Breast epithelium (tissue), 4 donors: Measurements from ENCODE around the gene TLE6. TPM values are rescaled to one million over a fixed set of nuclear protein-coding genes. Genes with fewer than 3 reads are reported as not detected.

Source experiments
- DNase-seq, 2 donors: peaks; one replicate each; pipeline ENCODE4 v3.0.0-alpha.2; 2019; ENCODE audit warnings: low spot score in 2 of 2
- H3K27ac ChIP-seq, 2 donors: fragments of 200-600 bp; sonication (generic) in 1 of 2; one replicate each; pipeline ENCODE4 v1.5.1; 2016 to 2019; ENCODE audit warnings: mild to moderate bottlenecking in 1 of 2
- H3K27me3 ChIP-seq, 2 donors: fragments of 200-600 bp; sonication (generic) in 1 of 2; one replicate each; pipeline versions ENCODE4 v1.5.1 to v1.6.0; 2017 to 2019; ENCODE audit warnings: control low read depth in 1 of 2, mild to moderate bottlenecking in 1 of 2
- H3K36me3 ChIP-seq: fragments of 200-600 bp; one replicate; pipeline ENCODE4 v1.5.1; 2019
- H3K4me1 ChIP-seq, 2 donors: fragments of 200-600 bp; sonication (generic); one replicate each; pipeline ENCODE4 v1.5.1; 2016 to 2019; ENCODE audit warnings: control low read depth in 1 of 2
- H3K4me3 ChIP-seq, 3 donors: fragments of 200-600 bp; sonication (generic); 1 replicate in 2 of 3; 2 replicates in 1 of 3; pipeline ENCODE4 v1.5.1; 2016 to 2019; ENCODE audit warnings: mild to moderate bottlenecking in 3 of 3, moderate library complexity in 2 of 3
- H3K9me3 ChIP-seq, 2 donors: fragments of 200-600 bp; sonication (generic) in 1 of 2; one replicate each; pipeline ENCODE4 v1.5.1; 2016 to 2019; ENCODE audit warnings: control low read depth in 1 of 2
- CTCF ChIP-seq, 3 donors: fragments of 450-650 bp; IDR thresholded peaks; one replicate each; pipeline ENCODE4 v1.5.1; 2016 to 2017; ENCODE audit warnings: antibody characterized with exemption in 3 of 3, mild to moderate bottlenecking in 3 of 3, moderate library complexity in 3 of 3
- POLR2A ChIP-seq: fragments of 450-650 bp; IDR thresholded peaks from one replicate; pipeline ENCODE4 v1.6.1; 2016; ENCODE audit warnings: antibody characterized with exemption, mild to moderate bottlenecking, moderate library complexity
- POLR2AphosphoS5 ChIP-seq, 3 donors: sonication (generic); formaldehyde crosslinking; IDR thresholded peaks; one replicate each; pipeline ENCODE4 v1.6.1; 2017; ENCODE audit warnings: antibody characterized with exemption in 3 of 3
- intact Hi-C: fragments of 100-400 bp; cut with DNase I; formaldehyde crosslinking; loops from one replicate; pipeline ENCODE4 v1.15.1; 2023; ENCODE audit warnings: low total_unique reads
- total RNA-seq, 3 donors: library from RNA; depleted of rRNA; stranded (reverse); fragments of >200 nt; gene quantifications; one replicate each; pipeline ENCODE4 v1.1.0, GENCODE V29; 2016

The TLE6 gene
- total RNA-seq, 3 donors from 2014 or later, result 1.6 to 4.3 (median 3.2) TPM

GRCh38 chr19:2992958-2993357 lies 15.6 kb downstream of the TLE6 start:
- no peak overlapping the region for H3K27ac ChIP-seq
- no peaks in the 10 kb centered on the region for H3K4me1 ChIP-seq
- H3K27me3 ChIP-seq, result no peaks in the 10 kb centered on the region
- H3K9me3 ChIP-seq, result no peaks in the 10 kb centered on the region
- no peak for DNase-seq
- intact Hi-C loops, result no loop called here
- no peak overlapping the region for H3K4me3 ChIP-seq
- TF ChIP-seq POLR2A (no peak), POLR2AphosphoS5 (IDR thresholded peaks at IDR 0.05) (no peak), CTCF (IDR thresholded peaks at IDR 0.05) (no peak)
- H3K36me3 ChIP-seq, result no peaks in the 10 kb centered on the region

- no peak overlapping the region for H3K4me3 ChIP-seq
- DNase-seq, result no peak
- no peaks in the 10 kb centered on the region for H3K27me3 ChIP-seq
- no peaks in the 10 kb centered on the region for H3K36me3 ChIP-seq
- no peaks in the 10 kb centered on the region for H3K9me3 ChIP-seq
- intact Hi-C loops, result no loop called here
- H3K27ac ChIP-seq, result no peak overlapping the region
- H3K4me1 ChIP-seq, result no peaks in the 10 kb centered on the region
- TF ChIP-seq POLR2AphosphoS5 (IDR thresholded peaks at IDR 0.05), result no peak
- TF ChIP-seq CTCF (IDR thresholded peaks at IDR 0.05), result no peak
- TF ChIP-seq POLR2A, result no peak
Observed at GRCh38 chr19:2993579-2993978, 16.2 kb downstream of the TLE6 start.

GRCh38 chr19:2994588-2995131 lies 17.3 kb downstream of the TLE6 start:
- TF ChIP-seq POLR2AphosphoS5 (IDR thresholded peaks at IDR 0.05) (no peak), CTCF (IDR thresholded peaks at IDR 0.05) (no peak), POLR2A (no peak)
- H3K9me3 ChIP-seq, result no peaks in the 10 kb centered on the region
- no peak overlapping the region for H3K4me3 ChIP-seq
- H3K27me3 ChIP-seq, result no peaks in the 10 kb centered on the region
- DNase-seq, result no peak
- intact Hi-C loops, result no loop called here
- no peak overlapping the region for H3K27ac ChIP-seq
- H3K36me3 ChIP-seq, result no peaks in the 10 kb centered on the region
- H3K4me1 ChIP-seq, result no peaks in the 10 kb centered on the region

- Histone ChIP-seq H3K4me1 (no peaks in the 10 kb centered on the region), H3K36me3 (peaks cover 5% of the 10 kb centered on the region), H3K27me3 (no peaks in the 10 kb centered on the region), H3K9me3 (no peaks in the 10 kb centered on the region), H3K27ac (no peak overlapping the region), H3K4me3 (no peak overlapping the region)
- no peak for DNase-seq
- intact Hi-C loops, result no loop called here
- TF ChIP-seq CTCF (IDR thresholded peaks at IDR 0.05) (no peak), POLR2A (no peak), POLR2AphosphoS5 (IDR thresholded peaks at IDR 0.05) (no peak)
Observed at GRCh38 chr19:2997720-2998119, 20.4 kb downstream of the TLE6 start.

- no peak for DNase-seq
- H3K4me1 ChIP-seq, result no peaks in the 10 kb centered on the region
- intact Hi-C loops, result no loop called here
- no peaks in the 10 kb centered on the region for H3K9me3 ChIP-seq
- no peak overlapping the region for H3K27ac ChIP-seq
- H3K4me3 ChIP-seq, result no peak overlapping the region
- H3K27me3 ChIP-seq, result no peaks in the 10 kb centered on the region
- H3K36me3 ChIP-seq, result peaks cover 5% of the 10 kb centered on the region
- TF ChIP-seq POLR2AphosphoS5 (IDR thresholded peaks at IDR 0.05) (no peak), CTCF (IDR thresholded peaks at IDR 0.05) (no peak), POLR2A (no peak)
Observed at GRCh38 chr19:2998642-2999041, 21.3 kb downstream of the TLE6 start.
